ENCODE data around the gene BBS9. TPM values are rescaled to one million over a fixed set of nuclear protein-coding genes. Genes with fewer than 3 reads are reported as not detected.
"Not testable (repeated sequence)": the region's sequence is repeated elsewhere in the genome, so short reads cannot be mapped to it uniquely, and the experiment has no call there.

Gene BBS9
- total RNA-seq, 2 donors from 2014 or later, result 10.8 to 13.5 TPM

DNA sequence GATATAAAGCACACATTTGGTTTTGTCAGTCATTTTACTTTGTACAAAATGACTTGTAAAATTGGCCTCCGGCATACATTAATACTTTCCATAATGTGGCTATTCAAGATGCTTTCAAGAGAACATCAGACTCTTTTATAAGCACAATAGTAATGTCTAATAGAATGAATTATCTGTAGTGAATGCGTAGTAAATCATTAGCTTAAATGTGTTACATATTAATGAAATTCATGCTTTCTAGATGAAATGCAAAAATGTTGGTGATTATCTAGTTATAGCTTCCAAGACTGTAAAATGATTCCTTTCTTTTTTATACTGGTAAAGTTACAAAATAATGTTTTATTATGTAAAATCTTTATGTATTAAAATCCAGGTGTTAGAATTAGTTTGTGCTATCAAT, 144.0 kb downstream of the BBS9 start:
- Mint-ChIP-seq H3K36me3 (ENCODE audit: insufficient read depth in 2 of 2) (peaks cover 8 to 14% of the 10 kb centered on the region in 2 donors), H3K4me1 (ENCODE audit: low read depth) (no peaks in the 10 kb centered on the region), H3K27me3 (ENCODE audit: low read depth) (no peaks in the 10 kb centered on the region), H3K9me3 (peaks cover 13 to 15% of the 10 kb centered on the region in 2 donors), H3K27ac (no peak overlapping the region), H3K4me3 (no peak overlapping the region)
- no peak for DNase-seq
- no peak for ATAC-seq (replicated peaks in 1 of 2)

DNA sequence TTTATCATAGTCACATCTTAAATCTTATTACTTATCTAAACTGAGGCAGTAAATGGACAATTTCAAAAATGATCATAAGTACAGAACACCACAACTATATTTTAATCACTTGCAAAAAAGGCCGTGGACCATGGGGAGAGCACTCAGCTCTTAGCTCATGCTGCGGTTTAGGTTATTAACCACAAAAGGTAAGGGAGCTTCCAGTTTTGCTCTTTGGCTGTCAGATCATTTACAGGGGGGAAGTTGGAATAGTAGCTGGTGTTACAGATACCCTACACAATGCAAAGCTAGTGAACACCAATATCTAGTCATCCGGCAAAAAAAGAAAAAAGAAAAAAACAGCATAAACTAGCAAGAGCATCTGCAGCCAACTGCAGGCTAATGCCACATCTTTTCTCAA, 147.0 kb downstream of the BBS9 start:
- no peaks in the 10 kb centered on the region for H3K27me3 Mint-ChIP-seq (ENCODE audit: low read depth)
- H3K4me3 Mint-ChIP-seq, result no peak overlapping the region
- H3K4me1 Mint-ChIP-seq (ENCODE audit: low read depth), result no peaks in the 10 kb centered on the region
- ATAC-seq (replicated peaks in 1 of 2) (no peak), DNase-seq (no peak)
- H3K9me3 Mint-ChIP-seq, result peaks cover 15% of the 10 kb centered on the region in 2 donors
- no peak overlapping the region for H3K27ac Mint-ChIP-seq
- H3K36me3 Mint-ChIP-seq (ENCODE audit: insufficient read depth in 2 of 2), result peaks cover 11 to 19% of the 10 kb centered on the region in 2 donors

DNA sequence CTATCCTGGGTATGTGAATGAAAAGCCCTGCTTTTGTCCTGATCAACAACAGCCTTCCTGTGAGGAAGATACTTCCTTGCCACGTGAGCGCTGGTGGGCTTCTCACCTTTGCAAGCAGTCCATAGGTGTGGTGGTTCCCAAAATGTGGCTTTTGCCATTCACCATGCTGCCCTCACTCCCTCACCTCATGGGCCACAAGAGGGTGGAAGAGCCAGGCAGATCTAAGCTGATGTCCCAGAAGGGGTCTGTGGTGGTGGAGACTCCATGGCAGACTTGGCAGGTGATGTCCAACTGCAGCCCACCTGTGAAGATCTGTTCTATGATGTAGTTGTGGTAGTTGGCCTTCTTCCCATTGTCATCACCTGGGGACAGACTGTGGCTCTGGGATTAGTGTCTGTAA, 147.4 kb downstream of the BBS9 start:
- Mint-ChIP-seq H3K9me3 (peaks cover 10 to 12% of the 10 kb centered on the region in 2 donors), H3K4me1 (ENCODE audit: low read depth) (no peaks in the 10 kb centered on the region), H3K27ac (no peak overlapping the region), H3K36me3 (ENCODE audit: insufficient read depth in 2 of 2) (peaks cover 10 to 15% of the 10 kb centered on the region in 2 donors), H3K27me3 (ENCODE audit: low read depth) (no peaks in the 10 kb centered on the region), H3K4me3 (no peak overlapping the region)
- DNase-seq, result no peak
- ATAC-seq (replicated peaks in 1 of 2), result no peak

DNA sequence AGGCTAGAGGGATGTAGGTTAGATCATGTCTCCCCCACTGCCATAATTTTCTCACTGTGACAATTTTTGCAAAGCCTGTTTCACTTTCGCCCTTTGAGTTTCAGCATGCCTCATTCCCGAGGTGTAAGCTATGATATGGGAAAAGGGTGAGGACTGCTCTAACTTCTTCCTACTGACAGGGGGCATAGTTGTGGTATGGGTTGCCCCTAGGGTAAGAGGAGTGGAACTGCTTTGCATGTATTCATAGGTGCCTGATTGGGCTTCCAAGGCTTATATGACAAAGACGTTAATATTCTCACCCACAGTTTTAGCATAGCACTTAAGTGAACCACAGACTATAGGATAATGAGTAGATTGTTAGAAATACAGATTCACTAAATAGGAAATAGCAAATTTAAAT, 148.7 kb downstream of the BBS9 start:
- no peak overlapping the region for H3K4me3 Mint-ChIP-seq
- ATAC-seq (replicated peaks in 1 of 2), result no peak
- peaks cover 10 to 14% of the 10 kb centered on the region in 2 donors for H3K36me3 Mint-ChIP-seq (ENCODE audit: insufficient read depth in 2 of 2)
- H3K4me1 Mint-ChIP-seq (ENCODE audit: low read depth), result no peaks in the 10 kb centered on the region
- H3K27me3 Mint-ChIP-seq (ENCODE audit: low read depth), result no peaks in the 10 kb centered on the region
- H3K27ac Mint-ChIP-seq, result no peak overlapping the region
- no peak for DNase-seq
- peaks cover 8 to 9% of the 10 kb centered on the region in 2 donors for H3K9me3 Mint-ChIP-seq

DNA sequence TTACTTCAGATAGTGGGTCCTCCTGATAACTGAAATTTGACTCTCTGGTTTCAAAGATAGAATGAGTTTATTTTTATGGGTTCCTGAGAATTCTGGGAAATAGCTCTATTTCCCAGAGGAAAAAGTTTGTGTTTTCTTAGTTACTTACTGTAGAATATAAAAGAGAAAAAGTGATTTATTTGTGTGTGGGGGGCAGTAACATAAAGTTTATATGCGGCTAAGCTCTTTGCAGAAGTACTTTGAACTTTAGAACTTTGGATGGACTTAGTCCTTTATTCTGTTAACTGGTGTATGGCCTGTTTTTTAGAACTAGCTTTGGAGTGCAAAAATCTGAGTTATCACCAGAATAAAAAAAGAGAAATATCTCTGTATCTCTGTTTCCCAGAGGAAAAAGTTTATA, 157.1 kb downstream of the BBS9 start:
- H3K4me1 Mint-ChIP-seq (ENCODE audit: low read depth), result no peaks in the 10 kb centered on the region
- DNase-seq (no peak), ATAC-seq (replicated peaks in 1 of 2) (no peak)
- no peak overlapping the region for H3K4me3 Mint-ChIP-seq
- H3K9me3 Mint-ChIP-seq, result peaks cover 6 to 8% of the 10 kb centered on the region in 2 donors
- peaks cover 10 to 13% of the 10 kb centered on the region in 2 donors for H3K36me3 Mint-ChIP-seq (ENCODE audit: insufficient read depth in 2 of 2)
- H3K27me3 Mint-ChIP-seq (ENCODE audit: low read depth), result no peaks in the 10 kb centered on the region
- no peak overlapping the region for H3K27ac Mint-ChIP-seq

DNA sequence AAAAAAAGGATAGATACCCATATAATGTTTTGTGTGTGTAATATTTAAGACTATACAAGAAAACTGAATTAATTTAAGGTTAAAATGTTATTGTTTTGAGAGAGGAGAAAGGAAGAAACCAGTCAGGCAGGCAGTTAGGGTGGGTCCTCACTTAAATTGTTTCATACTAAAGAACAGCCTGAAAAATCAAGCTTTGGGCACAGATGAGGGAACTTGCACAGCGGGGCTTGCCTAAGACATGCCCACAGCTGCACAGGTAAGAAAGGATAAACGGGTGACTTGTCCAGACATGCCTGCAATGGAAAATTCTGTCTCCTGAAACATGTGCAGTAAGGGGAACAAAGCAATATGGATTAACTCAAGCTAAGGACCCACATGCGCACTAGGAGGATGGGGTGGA, 158.4 kb downstream of the BBS9 start:
- Mint-ChIP-seq H3K4me3 (no peak overlapping the region), H3K4me1 (ENCODE audit: low read depth) (no peaks in the 10 kb centered on the region), H3K27ac (peak overlapping the region; percentile 46), H3K27me3 (ENCODE audit: low read depth) (no peaks in the 10 kb centered on the region), H3K36me3 (ENCODE audit: insufficient read depth in 2 of 2) (peaks cover 10 to 13% of the 10 kb centered on the region in 2 donors), H3K9me3 (peaks cover 8% of the 10 kb centered on the region in 2 donors)
- DNase-seq (no peak), ATAC-seq (replicated peaks in 1 of 2) (no peak)

DNA sequence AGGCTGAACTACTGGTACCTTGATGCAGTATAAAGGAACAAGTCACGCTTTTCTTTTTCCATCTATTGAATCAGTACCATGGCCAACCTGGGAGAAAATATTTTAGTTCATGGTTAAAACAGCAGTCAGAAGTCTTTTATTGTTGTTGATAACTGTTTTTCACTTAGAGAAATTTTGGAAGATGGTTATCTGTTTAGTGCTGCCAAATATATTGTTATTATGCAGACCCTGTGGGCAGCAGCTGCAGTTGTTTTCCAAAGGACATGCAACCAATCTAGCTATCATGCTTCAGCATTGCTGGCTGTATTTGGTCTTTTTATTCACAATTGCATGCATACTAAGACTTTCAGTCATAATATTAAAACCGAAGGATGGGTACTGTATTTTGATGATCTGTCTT, 169.5 kb downstream of the BBS9 start:
- ATAC-seq (replicated peaks in 1 of 2) (no peak), DNase-seq (no peak)
- no peak overlapping the region for H3K27ac Mint-ChIP-seq
- H3K27me3 Mint-ChIP-seq (ENCODE audit: low read depth), result no peaks in the 10 kb centered on the region
- H3K9me3 Mint-ChIP-seq, result peaks cover 9 to 24% of the 10 kb centered on the region in 2 donors
- no peaks in the 10 kb centered on the region for H3K4me1 Mint-ChIP-seq (ENCODE audit: low read depth)
- H3K36me3 Mint-ChIP-seq (ENCODE audit: insufficient read depth in 2 of 2), result peaks cover 12 to 24% of the 10 kb centered on the region in 2 donors
- no peak overlapping the region for H3K4me3 Mint-ChIP-seq

DNA sequence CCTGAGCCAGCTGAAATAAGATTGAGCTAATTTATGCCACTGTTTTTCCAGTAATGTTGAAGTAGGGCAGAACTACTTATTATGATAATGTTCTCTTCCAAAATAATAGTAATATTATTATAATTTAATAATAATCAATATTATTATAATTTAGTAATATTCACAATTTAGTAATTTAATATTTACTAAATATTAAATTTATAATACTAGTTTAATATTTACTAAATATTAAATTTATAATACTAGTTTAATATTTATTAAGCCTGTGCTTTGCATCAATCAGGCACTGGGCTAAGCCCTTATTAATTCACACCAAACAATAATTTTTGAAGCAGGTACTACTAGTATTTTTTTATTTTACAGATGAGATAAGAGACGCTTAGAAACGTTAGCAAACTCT, 170.1 kb downstream of the BBS9 start:
- Mint-ChIP-seq H3K9me3 (peaks cover 10 to 24% of the 10 kb centered on the region in 2 donors), H3K27me3 (ENCODE audit: low read depth) (no peaks in the 10 kb centered on the region), H3K4me3 (no peak overlapping the region), H3K4me1 (ENCODE audit: low read depth) (no peaks in the 10 kb centered on the region), H3K27ac (no peak overlapping the region), H3K36me3 (ENCODE audit: insufficient read depth in 2 of 2) (peaks cover 12 to 25% of the 10 kb centered on the region in 2 donors)
- ATAC-seq (replicated peaks in 1 of 2) (no peak), DNase-seq (no peak)

DNA sequence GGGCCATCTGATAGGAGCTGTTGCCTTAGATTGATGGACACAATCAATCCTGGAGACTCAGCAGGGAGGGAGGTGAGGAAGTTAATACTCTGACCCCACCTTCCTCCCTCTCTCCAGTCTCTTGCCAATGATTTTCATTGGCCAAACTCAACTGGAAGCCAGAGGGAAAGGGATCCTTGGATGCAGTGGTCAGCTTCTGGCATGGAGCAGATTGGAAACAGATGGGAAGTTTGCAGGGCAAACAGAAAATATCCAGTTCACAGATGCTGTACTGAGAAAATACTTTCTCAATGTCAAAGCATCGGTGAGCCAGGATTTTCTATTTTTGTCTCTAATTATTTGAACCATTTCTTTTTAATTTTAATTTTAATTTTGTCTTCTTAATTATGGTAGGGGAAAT, 170.8 kb downstream of the BBS9 start:
- no peak for ATAC-seq (replicated peaks in 1 of 2)
- H3K4me3 Mint-ChIP-seq, result no peak overlapping the region
- H3K27me3 Mint-ChIP-seq (ENCODE audit: low read depth), result no peaks in the 10 kb centered on the region
- H3K4me1 Mint-ChIP-seq (ENCODE audit: low read depth), result no peaks in the 10 kb centered on the region
- H3K36me3 Mint-ChIP-seq (ENCODE audit: insufficient read depth in 2 of 2), result peaks cover 12 to 25% of the 10 kb centered on the region in 2 donors
- DNase-seq, result no peak
- peaks cover 13 to 24% of the 10 kb centered on the region in 2 donors for H3K9me3 Mint-ChIP-seq
- no peak overlapping the region for H3K27ac Mint-ChIP-seq

DNA sequence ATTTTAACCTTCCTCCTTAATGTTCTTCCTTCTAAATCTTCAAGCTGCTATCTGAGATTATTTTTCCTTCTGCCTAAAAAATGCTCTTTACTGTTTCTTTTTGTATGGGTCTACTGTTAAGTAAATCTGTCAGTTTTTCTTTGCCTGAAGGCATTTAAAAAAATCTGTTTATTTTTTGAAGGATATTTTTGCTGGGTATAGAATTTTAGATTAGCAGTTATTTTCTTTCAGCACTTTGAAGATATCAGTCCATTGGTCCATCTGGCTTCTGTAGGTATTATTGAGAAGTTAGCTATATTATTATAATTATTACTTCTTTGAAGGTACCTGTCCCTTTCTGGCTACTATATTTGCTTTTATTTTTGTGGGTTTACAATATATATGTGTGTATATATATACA, 171.4 kb downstream of the BBS9 start:
- DNase-seq (no peak), ATAC-seq (replicated peaks in 1 of 2) (no peak)
- peaks cover 14 to 25% of the 10 kb centered on the region in 2 donors for H3K9me3 Mint-ChIP-seq
- H3K4me1 Mint-ChIP-seq (ENCODE audit: low read depth), result no peaks in the 10 kb centered on the region
- H3K27ac Mint-ChIP-seq, result no peak overlapping the region
- peaks cover 14 to 28% of the 10 kb centered on the region in 2 donors for H3K36me3 Mint-ChIP-seq (ENCODE audit: insufficient read depth in 2 of 2)
- H3K4me3 Mint-ChIP-seq, result no peak overlapping the region
- H3K27me3 Mint-ChIP-seq (ENCODE audit: low read depth), result no peaks in the 10 kb centered on the region

DNA sequence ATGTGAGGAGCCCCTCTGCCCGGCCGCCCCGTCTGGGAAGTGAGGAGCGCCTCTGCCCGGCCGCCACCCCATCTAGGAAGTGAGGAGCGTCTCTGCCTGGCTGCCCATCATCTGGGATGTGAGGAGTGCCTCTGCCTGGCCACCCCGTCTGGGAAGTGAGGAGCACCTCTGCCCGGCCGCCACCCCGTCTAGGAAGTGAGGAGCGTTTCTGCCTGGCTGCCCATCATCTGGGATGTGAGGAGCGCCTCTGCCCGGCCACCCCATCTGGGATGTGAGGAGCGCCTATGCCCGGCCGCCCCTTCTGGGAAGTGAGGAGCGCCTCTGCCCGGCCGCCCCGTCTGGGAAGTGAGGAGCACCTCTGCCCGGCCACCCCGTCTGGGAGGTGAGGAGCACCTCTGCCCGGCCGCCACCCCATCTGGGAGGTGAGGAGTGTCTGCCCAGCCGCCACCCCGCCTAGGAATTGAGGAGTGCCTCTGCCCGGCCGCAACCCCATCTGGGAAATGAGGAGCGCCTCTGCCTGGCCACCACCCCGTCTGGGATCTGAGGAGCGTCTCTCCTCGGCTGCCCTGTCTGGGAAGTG, 174.7 kb downstream of the BBS9 start:
- not testable (repeated sequence) for DNase-seq; H3K27me3 Mint-ChIP-seq (ENCODE audit: low read depth); H3K27ac Mint-ChIP-seq; H3K4me1 Mint-ChIP-seq (ENCODE audit: low read depth); ATAC-seq (replicated peaks in 1 of 2); H3K4me3 Mint-ChIP-seq
- peaks cover 17 to 28% of the 10 kb centered on the region in 2 donors for H3K9me3 Mint-ChIP-seq
- H3K36me3 Mint-ChIP-seq (ENCODE audit: insufficient read depth in 2 of 2), result peaks cover 15 to 29% of the 10 kb centered on the region in 2 donors

DNA sequence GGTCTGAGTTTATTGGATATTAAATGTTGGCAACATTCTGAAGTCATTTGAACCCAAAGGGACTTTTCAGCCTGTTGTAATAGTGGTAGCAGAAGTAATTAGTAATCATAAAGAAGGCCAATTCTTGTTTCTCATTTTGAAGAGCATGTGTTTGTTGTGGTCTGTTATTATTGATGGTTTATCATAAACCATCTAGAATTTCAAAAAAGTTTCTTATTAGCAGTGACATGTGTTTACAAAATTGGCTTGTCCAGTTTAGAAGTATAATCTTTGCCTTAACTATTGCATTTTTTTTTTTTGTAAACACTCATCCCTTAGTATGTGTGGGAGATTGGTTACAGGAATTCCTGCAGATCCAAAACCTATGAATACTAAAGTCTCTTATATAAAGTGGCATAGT, 177.8 kb downstream of the BBS9 start:
- Mint-ChIP-seq H3K4me1 (ENCODE audit: low read depth) (no peaks in the 10 kb centered on the region), H3K36me3 (ENCODE audit: insufficient read depth in 2 of 2) (peaks cover 5 to 14% of the 10 kb centered on the region in 2 donors)

DNA sequence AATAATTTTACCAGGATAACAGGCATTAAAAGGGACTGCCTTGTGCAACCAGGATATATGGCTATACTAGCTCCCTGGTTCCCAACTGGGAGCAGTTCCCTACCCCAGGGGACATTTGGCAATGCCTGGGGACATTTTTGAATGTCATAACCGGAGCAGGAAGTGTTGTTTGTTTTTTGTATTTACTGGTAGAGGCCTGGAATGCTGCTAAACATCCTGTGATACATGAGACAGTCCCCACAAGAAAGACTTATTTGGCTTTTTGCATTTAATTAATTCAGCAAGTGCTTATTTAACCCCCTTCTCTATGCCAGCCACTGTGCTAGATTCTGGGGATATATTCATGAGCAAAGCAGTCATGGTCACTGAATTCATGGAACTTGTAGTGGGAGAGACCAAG, 181.2 kb downstream of the BBS9 start:
- H3K9me3 Mint-ChIP-seq, result peaks cover 5 to 9% of the 10 kb centered on the region in 2 donors
- no peak overlapping the region for H3K4me3 Mint-ChIP-seq
- DNase-seq (no peak), ATAC-seq (replicated peaks in 1 of 2) (no peak)
- peaks cover 5 to 8% of the 10 kb centered on the region in 2 donors for H3K36me3 Mint-ChIP-seq (ENCODE audit: insufficient read depth in 2 of 2)
- no peaks in the 10 kb centered on the region for H3K27me3 Mint-ChIP-seq (ENCODE audit: low read depth)
- no peak overlapping the region for H3K27ac Mint-ChIP-seq
- no peaks in the 10 kb centered on the region for H3K4me1 Mint-ChIP-seq (ENCODE audit: low read depth)

More for the DNA sequence above, 177.8 kb downstream of the BBS9 start:
- H3K27ac Mint-ChIP-seq, result no peak overlapping the region
- H3K9me3 Mint-ChIP-seq, result peaks cover 9 to 15% of the 10 kb centered on the region in 2 donors
- DNase-seq (no peak), ATAC-seq (replicated peaks in 1 of 2) (no peak)
- H3K4me3 Mint-ChIP-seq, result no peak overlapping the region
- no peaks in the 10 kb centered on the region for H3K27me3 Mint-ChIP-seq (ENCODE audit: low read depth)

Measured in activated T-cell treated with anti-CD3 and anti-CD28 coated beads, Interleukin-2, amount 50 U/mL, for 72 hours (primary cell).